ENCODE results near the gene TIFAB.

TIFAB gene

DNA sequence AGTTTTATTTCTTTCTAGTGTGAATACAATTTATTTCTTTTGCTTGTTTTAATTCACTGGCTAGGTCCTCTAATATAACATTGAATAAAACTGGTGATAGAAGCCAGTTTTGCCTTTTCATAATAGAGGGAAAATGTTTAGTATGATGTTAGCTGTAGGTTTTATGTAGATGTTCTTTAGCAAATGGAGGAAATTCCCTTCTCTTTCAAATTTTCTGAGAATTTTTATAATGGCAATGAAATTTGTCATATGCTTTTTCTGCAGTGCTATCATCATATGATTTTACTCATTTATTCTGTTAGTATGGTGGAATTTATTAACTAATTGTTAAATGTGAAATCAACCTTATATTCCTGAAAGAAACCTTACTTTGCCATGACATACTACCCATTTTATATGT is 35.1 kb downstream of the TIFAB start:
- no peaks in the 10 kb centered on the region for H3K27me3 ChIP-seq (ENCODE audit: insufficient read depth, low read depth, severe bottlenecking)
- H3K4me3 ChIP-seq (ENCODE audit: low read depth, low read length) = no peak overlapping the region
- no peak for TF ChIP-seq CTCF (IDR thresholded peaks at IDR 0.05; ENCODE audit: low read depth, low read length)
- no peaks in the 10 kb centered on the region for H3K36me3 ChIP-seq
- no peak overlapping the region for H3K27ac ChIP-seq
- no peak for DNase-seq
- H3K9me3 ChIP-seq (ENCODE audit: severe bottlenecking) = no peaks in the 10 kb centered on the region

DNA sequence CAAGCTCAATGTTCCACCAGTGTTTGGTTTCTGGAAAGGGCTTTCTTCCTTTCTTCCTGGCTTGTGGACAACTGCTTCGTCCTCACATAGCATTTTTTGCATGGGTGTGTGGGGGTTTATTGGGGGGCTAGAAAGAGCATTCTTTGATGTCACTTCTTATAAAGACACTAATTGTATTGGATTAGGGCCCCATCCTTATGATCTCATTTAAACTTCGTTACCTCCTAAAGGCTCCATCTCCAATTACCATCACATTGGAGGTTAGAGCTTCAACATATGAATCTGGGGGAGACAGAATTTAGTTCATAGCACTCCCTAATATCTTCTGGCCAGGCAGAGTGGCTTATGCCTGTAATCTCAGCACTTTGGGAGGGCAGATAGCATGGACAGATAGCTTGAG is 47.1 kb downstream of the TIFAB start:
- Histone ChIP-seq H3K36me3 (no peaks in the 10 kb centered on the region), H3K9me3 (ENCODE audit: severe bottlenecking) (no peaks in the 10 kb centered on the region), H3K27me3 (ENCODE audit: insufficient read depth, low read depth, severe bottlenecking) (no peaks in the 10 kb centered on the region), H3K27ac (no peak overlapping the region), H3K4me3 (ENCODE audit: low read depth, low read length) (no peak overlapping the region)
- TF ChIP-seq CTCF (IDR thresholded peaks at IDR 0.05; ENCODE audit: low read depth, low read length) = no peak
- no peak for DNase-seq

DNA sequence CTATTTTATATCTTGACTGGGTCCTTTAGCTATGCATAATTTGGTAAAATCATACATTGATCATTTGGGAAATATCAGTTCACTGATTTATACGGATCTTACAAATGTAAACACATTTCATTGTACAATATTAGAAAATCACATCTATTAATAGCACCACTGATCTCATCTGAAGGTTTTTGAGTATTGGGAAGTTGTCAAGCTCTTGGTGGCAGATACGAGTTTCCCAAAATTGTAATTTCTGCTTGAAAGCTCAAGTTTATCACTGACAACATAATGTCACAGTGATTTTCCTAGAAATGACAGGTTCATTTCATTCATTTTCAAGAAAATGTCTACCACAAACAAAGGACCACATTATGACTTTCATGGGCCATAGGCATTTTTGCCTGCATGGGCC is 50.1 kb downstream of the TIFAB start:
- Histone ChIP-seq H3K27me3 (ENCODE audit: insufficient read depth, low read depth, severe bottlenecking) (no peaks in the 10 kb centered on the region), H3K27ac (no peak overlapping the region)

DNA sequence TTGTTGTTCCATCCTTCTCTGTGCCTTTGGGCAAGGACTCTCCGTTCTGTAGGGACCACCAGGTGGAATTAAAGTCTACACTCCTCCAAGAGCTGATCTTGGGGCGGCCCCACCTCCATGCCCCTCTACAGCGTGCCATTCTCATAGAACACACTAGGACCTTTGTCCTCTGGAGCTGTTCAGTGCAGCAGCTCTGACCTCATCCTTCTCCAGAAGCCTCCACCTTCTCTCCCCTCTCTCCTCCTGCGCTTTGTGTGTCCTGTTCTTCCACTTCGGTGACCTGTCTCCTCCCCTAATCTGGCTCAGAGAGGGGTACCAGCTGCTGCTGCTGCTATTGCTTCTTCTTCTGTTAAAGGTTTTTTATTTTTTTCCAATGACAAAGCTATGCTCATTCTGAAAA is 51.3 kb downstream of the TIFAB start:
- H3K36me3 ChIP-seq = peaks cover 20% of the 10 kb centered on the region
- peak; percentile 59 for DNase-seq
- no peak overlapping the region for H3K4me3 ChIP-seq (ENCODE audit: low read depth, low read length)

More for the DNA sequence above, 50.1 kb downstream of the TIFAB start:
- DNase-seq = no peak
- Histone ChIP-seq H3K4me3 (ENCODE audit: low read depth, low read length) (no peak overlapping the region), H3K9me3 (ENCODE audit: severe bottlenecking) (no peaks in the 10 kb centered on the region), H3K36me3 (peaks cover 8% of the 10 kb centered on the region)
- TF ChIP-seq CTCF (IDR thresholded peaks at IDR 0.05; ENCODE audit: low read depth, low read length) = no peak

GRCh38 chr5:135399794-135400542 is 52.2 kb downstream of the TIFAB start:
- peak overlapping the region; percentile 94 for H3K27ac ChIP-seq
- H3K36me3 ChIP-seq = peaks cover 29% of the 10 kb centered on the region
- H3K4me3 ChIP-seq (ENCODE audit: low read depth, low read length) = peak overlapping the region; percentile 94
- TF ChIP-seq CTCF (IDR thresholded peaks at IDR 0.05; ENCODE audit: low read depth, low read length) = no peak
- no peaks in the 10 kb centered on the region for H3K9me3 ChIP-seq (ENCODE audit: severe bottlenecking)
- H3K27me3 ChIP-seq (ENCODE audit: insufficient read depth, low read depth, severe bottlenecking) = no peaks in the 10 kb centered on the region
- DNase-seq = no peak

More for the DNA sequence above, 51.3 kb downstream of the TIFAB start:
- no peaks in the 10 kb centered on the region for H3K27me3 ChIP-seq (ENCODE audit: insufficient read depth, low read depth, severe bottlenecking)
- H3K9me3 ChIP-seq (ENCODE audit: severe bottlenecking) = no peaks in the 10 kb centered on the region
- no peak overlapping the region for H3K27ac ChIP-seq
- no peak for TF ChIP-seq CTCF (IDR thresholded peaks at IDR 0.05; ENCODE audit: low read depth, low read length)
